ENCODE results near the gene CAMK1G. TPM values are rescaled to one million over a fixed set of nuclear protein-coding genes. Genes with fewer than 3 reads are reported as not detected.

CAMK1G gene
- total and polyA plus RNA-seq, 2 experiments from 2014 or later: 0.32 to 0.76 TPM

GRCh38 chr1:209534496-209535250, 48.8 kb upstream of the CAMK1G start:
- no peak overlapping the region for H3K27ac ChIP-seq (ENCODE audit: low read depth)
- ATAC-seq: peak; percentile 68

More at GRCh38 chr1:209534496-209535250, 48.8 kb upstream of the CAMK1G start:
- Histone ChIP-seq H3K27me3 (ENCODE audit: insufficient read depth) (no peaks in the 10 kb centered on the region), H3K36me3 (ENCODE audit: insufficient read depth) (no peaks in the 10 kb centered on the region), H3K4me1 (ENCODE audit: insufficient read depth) (peaks cover 5% of the 10 kb centered on the region; the same call in 1 of the 2 replicates), H3K79me2 (replicated peaks; ENCODE audit: insufficient read depth) (no peaks in the 10 kb centered on the region), H4K20me1 (replicated peaks; ENCODE audit: insufficient read depth) (no peaks in the 10 kb centered on the region), H3K4me2 (no peak overlapping the region), H3F3A (replicated peaks; ENCODE audit: low read depth) (no peaks in the 10 kb centered on the region), H3K9me2 (ENCODE audit: insufficient read depth) (peaks cover 24% of the 10 kb centered on the region; the same call in 1 of the 2 replicates), H3K4me3 (no peak overlapping the region), H2AFZ (no peak overlapping the region)
- TF ChIP-seq ETS1 (IDR thresholded peaks at IDR 0.05) (no peak), ZNF114 (CRISPR knock-in tag; IDR thresholded peaks at IDR 0.05) (no peak), ZNF462 (CRISPR knock-in tag; IDR thresholded peaks at IDR 0.05) (0 out of 2 replicates have a peak, but pooled peaks have one; percentile 18), CTCF (conservative IDR thresholded peaks at IDR 0.05; ENCODE audit: low read depth in 2 of 2) (peak; percentile 26 to 60; a peak in 3 of 4 replicates)
- Mint-ChIP-seq H3K9me3 (no peaks in the 10 kb centered on the region), H3K4me1 (peaks cover 14% of the 10 kb centered on the region), H3K4me3 (no peak overlapping the region), H3K27ac (no peak overlapping the region), H3K27me3 (ENCODE audit: insufficient read depth, low read depth, poor library complexity) (peaks cover 1% of the 10 kb centered on the region), H3K36me3 (ENCODE audit: low read depth) (no peaks in the 10 kb centered on the region)
- peak; percentile 24 for DNase-seq (ENCODE audit: low spot score)
